LNCAP (cell line): Measurements from ENCODE around the gene CBX4.

Experiments used
- TF ChIP-seq, protein P1 (sequence below): fragments of 450-650 bp; IDR thresholded peaks from 2 replicates; pipeline ENCODE4 v1.5.1; 2017; ENCODE audit warnings: mild to moderate bottlenecking

CBX4 gene

GRCh38 chr17:79841369-79842135, 2.3 kb upstream of the CBX4 start:
- TF ChIP-seq, protein P1, sequence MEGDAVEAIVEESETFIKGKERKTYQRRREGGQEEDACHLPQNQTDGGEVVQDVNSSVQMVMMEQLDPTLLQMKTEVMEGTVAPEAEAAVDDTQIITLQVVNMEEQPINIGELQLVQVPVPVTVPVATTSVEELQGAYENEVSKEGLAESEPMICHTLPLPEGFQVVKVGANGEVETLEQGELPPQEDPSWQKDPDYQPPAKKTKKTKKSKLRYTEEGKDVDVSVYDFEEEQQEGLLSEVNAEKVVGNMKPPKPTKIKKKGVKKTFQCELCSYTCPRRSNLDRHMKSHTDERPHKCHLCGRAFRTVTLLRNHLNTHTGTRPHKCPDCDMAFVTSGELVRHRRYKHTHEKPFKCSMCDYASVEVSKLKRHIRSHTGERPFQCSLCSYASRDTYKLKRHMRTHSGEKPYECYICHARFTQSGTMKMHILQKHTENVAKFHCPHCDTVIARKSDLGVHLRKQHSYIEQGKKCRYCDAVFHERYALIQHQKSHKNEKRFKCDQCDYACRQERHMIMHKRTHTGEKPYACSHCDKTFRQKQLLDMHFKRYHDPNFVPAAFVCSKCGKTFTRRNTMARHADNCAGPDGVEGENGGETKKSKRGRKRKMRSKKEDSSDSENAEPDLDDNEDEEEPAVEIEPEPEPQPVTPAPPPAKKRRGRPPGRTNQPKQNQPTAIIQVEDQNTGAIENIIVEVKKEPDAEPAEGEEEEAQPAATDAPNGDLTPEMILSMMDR: no peak

- TF ChIP-seq, protein P1: no peak
These were observed 1.7 kb upstream of the CBX4 start for GRCh38 chr17:79840989-79841286.

DNA sequence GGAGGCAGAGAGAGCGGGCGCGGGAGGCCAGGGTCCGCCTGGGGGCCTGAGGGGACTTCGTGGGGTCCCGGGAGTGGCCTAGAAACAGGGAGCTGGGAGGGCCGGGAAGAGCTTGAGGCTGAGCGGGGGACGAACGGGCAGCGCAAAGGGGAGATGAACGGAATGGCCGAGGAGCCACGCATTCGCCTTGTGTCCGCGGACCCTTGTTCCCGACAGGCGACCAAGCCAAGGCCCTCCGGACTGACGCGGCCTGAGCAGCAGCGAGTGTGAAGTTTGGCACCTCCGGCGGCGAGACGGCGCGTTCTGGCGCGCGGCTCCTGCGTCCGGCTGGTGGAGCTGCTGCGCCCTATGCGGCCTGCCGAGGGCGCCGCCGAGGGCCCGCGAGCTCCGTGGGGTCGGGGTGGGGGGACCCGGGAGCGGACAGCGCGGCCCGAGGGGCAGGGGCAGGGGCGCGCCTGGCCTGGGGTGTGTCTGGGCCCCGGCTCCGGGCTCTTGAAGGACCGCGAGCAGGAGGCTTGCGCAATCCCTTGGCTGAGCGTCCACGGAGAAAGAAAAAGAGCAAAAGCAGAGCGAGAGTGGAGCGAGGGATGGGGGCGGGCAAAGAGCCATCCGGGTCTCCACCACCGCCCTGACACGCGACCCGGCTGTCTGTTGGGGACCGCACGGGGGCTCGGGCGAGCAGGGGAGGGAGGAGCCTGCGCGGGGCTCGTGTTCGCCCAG, 1.2 kb upstream of the CBX4 start:
- TF ChIP-seq, protein P1: no peak

DNA sequence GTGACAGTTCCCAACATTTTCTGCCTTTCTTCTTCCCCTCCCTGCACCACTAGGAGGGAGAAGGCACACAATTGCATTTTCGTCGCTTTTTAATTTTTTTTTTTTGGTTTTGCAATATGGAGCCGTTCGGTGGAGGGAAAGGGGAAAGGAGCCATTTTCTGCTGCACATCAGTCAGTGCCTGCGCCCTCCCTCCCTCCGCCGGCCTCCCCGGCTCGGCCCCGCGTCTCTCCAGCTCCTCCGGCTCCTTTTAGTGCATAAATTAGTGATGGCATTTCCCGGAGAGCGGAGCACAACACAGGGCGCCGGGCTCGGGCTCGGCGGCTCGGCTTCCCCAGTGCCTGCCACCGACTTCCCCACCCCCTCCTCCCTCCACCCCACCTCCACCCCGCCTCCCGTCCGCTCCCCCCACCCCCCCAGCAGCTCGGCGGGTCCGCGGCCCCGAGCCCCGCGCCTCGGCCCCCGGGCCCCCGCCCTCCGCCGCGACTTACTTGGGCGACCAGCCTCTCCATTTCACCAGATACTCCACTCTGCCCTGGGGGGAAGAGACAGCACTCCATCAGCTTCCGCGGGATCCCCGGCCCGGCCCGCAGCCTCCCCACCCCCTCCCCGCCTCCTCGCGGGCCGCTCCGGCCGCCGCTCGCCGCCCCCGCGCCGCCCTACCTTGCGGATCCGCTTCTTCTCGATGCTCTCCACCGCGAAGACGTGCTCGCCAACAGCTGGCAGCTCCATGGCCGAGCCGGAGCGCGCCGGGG, 542 bp downstream of the CBX4 start:
- TF ChIP-seq, protein P1: no peak

- TF ChIP-seq, protein P1: no peak
These were observed 1.2 kb downstream of the CBX4 start for GRCh38 chr17:79837888-79838521.

DNA sequence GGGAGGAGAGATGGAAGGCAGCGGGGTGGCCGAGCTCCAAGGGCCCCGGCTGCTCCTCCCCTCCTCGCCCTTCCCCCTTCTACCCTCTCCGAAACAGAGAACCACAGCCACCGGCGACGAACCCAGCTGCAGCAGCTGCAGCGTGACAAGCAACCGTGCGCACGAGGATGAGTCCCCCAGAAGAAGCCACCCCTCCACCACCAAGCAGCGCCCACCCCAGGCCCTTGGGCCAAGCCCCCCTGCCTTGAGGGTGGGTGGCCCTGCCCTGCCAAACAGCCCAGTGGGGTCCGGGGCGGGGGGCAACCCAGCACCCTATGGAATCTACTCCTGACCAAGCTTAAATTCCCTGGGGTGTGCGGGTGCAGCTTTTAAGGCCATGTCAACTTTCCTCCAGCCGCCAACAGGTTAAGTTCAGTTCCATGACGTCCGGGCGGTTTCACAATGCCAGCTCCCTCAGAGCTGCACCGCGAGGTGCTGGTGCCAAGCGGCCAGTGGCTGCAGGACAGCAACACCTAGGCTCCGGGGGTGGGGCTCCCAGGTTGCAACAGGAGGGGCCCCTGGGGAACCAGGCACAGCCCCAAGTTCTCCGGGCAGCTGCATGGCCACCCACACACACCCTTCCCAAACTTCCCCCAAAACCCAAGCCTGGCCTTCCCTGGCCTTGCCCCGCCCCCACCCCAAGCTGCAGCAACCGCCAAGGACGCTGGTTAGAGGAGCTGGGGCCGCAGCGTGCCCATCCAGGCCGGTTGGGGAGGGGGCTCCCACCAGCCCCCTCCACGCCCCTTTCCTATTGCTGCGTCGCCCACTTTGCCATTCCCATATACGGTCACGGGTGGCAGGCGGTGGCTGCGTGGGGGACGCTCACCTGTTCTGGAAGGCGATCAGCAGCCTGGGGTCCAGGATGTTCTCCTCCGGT, 2.0 kb downstream of the CBX4 start:
- TF ChIP-seq, protein P1: no peak
